GM19438 (cell line): Measurements from ENCODE around the gene AXIN1.

Experiments
- ATAC-seq: cut with Tn5 transposase; IDR thresholded peaks from one replicate; pipeline ENCODE4 v1.9.1; 2021; ENCODE audit warnings: low read depth; ENCODE audit not compliant: unreplicated experiment

Gene AXIN1

DNA sequence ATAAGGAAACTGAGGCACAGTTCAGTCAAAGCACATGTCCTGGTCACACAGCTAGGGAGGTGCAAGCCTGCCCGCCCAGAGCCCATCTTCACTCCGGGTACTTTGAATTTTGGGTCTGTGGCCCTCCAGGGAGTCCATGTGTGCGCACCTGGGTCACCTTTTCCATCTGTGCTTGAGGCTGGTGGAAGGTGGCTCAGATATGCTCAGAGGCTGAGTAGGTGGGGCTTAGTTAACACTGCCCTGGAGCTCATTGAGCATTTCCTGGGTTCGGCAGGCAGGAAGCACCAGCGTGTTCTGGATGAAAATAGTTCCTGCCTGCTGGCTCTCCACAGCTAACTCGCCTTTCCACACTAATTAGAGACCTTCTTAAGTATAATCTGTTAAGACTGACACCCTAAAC, 98.7 kb downstream of the AXIN1 start:
- no peak for ATAC-seq

DNA sequence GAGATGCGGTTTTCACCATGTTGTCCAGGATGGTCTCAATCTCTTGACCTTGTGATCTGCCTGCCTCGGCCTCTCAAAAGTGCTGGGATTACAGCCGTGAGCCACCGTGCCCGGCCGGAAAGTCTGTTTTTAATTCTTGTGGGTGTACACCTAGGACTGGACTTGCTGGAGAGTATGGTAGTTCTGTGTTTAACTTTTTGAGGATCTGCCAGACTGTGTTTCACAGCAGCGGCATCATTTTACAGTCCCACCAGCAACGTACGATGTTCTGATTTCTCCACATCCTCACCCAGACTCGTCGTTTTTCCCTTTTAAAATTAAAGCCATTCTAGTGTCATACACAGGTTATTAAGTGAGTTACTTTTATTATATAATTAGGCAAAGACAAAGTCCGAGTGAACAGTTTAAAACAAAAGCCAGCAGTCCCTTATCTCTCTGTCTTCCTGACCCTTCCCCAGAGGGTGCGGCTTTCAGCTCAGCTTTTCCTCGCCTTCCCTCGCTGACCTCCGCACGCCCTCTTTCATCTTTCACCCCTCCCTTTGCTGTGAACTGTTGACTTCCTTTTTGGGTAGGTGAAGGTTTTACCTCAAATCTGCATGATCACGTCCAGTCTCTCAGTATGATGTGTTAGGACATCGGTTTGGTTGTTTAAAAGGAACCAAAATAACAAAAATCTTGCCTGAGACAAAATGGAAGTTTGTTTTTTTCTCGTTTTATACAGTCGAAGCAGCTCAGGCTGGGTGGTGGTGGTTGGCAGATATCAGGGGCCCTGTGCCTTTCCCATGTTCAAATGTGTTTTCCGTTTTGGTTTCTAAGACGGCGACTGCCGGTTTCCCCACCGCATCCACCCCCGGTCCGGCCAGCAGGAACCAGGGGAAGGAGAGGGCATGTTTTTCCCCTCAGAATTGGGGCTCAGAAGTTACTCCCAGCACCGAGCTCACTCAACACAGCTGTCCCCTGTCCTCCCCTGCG, 99.9 kb downstream of the AXIN1 start:
- ATAC-seq: no peak

- ATAC-seq: no peak
Measured at GRCh38 chr16:249431-249830, 103.1 kb downstream of the AXIN1 start.

DNA sequence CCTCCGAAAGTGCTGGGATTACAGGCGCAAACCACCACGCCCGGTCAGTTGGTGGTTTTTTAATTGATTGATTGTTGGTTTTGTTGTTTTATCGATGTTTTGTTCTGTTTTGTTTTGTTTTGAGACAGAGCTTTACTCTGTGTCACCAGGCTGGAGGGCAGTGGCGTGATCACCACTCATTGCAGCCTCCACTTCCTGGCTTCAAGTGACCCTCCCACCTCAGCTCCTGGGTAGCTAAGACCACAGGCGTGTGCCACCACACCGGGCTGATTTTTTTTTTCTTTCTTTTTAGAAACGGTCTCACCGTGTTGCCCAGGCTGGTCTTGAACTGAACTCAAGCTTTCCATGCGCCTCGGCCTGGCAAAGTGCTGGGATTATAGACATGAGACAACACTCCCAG, 105.5 kb downstream of the AXIN1 start:
- no peak for ATAC-seq

DNA sequence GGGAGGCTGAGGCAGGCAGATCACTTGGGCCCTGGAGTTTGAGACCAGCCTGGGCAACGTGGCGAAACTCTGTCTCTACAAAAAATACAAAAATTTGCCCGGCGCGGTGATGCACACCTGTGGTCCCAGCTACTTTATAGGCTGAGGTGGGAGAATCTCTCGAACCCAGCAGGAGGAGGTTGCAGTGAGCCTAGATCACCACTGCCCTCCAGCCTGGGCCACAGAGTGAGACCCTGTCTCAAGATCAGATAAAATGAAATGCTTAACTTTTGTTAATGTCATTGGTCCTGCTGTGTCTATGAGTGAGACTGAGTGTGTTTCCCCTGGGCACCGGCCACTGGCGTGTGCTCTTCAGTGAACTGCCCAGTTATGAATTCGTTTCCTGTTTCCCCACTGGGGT, 107.4 kb downstream of the AXIN1 start:
- no peak for ATAC-seq

GRCh38 chr16:243348-243747, 109.2 kb downstream of the AXIN1 start:
- ATAC-seq: no peak

GRCh38 chr16:242281-242680, 110.2 kb downstream of the AXIN1 start:
- ATAC-seq: no peak

- no peak for ATAC-seq
Measured at GRCh38 chr16:240559-240958, 112.0 kb downstream of the AXIN1 start.

- no peak for ATAC-seq
Measured at GRCh38 chr16:239948-240277, 112.6 kb downstream of the AXIN1 start.
